ENCODE results near the gene ITGB3BP. TPM values are rescaled to one million over a fixed set of nuclear protein-coding genes. Genes with fewer than 3 reads are reported as not detected.

ITGB3BP gene
- total and polyA plus RNA-seq, 2 of the 4 experiments (the other 2 are of a cell fraction) = 8.1 to 11.9 TPM

GRCh38 chr1:63569640-63570316 is 46.8 kb upstream of the ITGB3BP start:
- no peak for DNase-seq
- Histone ChIP-seq H3K4me1 (ENCODE audit: control insufficient read depth, insufficient read depth, low read length) (no peaks in the 10 kb centered on the region), H3K56ac (ENCODE audit: extremely low read depth, insufficient read depth, low read length) (no peak overlapping the region), H3K27ac (ENCODE audit: insufficient read depth, low read length) (no peak overlapping the region), H4K5ac (ENCODE audit: low read depth, low read length) (no peak overlapping the region), H3K23ac (ENCODE audit: low read depth, low read length) (no peak overlapping the region), H3K18ac (ENCODE audit: low read depth, low read length) (no peak overlapping the region), H3K9me3 (ENCODE audit: control insufficient read depth, insufficient read depth, low read length) (no peaks in the 10 kb centered on the region), H2BK15ac (ENCODE audit: low read depth, low read length) (no peak overlapping the region), H2BK20ac (ENCODE audit: low read depth, low read length) (no peak overlapping the region), H3K4me3 (ENCODE audit: insufficient read depth, low read depth, low read length) (no peak overlapping the region), H3K9me1 (ENCODE audit: insufficient read depth, low read length) (no peaks in the 10 kb centered on the region), H2AK5ac (ENCODE audit: low read depth, low read length) (no peak overlapping the region), H3K4me2 (ENCODE audit: low read depth, low read length) (no peak overlapping the region), H2BK120ac (ENCODE audit: low read depth, low read length) (no peak overlapping the region), H4K91ac (ENCODE audit: insufficient read depth, low read depth, low read length) (no peak overlapping the region), H4K8ac (ENCODE audit: low read depth in 2 of 2, low read length in 2 of 2) (no peak overlapping the region), H2AK9ac (replicated peaks; ENCODE audit: low read depth, low read length, poor library complexity) (no peak overlapping the region), H3K4ac (ENCODE audit: low read depth, low read length) (no peak overlapping the region), H4K20me1 (ENCODE audit: insufficient read depth, low read length) (no peaks in the 10 kb centered on the region), H3K36me3 (ENCODE audit: control insufficient read depth, insufficient read depth, low read length) (no peaks in the 10 kb centered on the region), H3K14ac (replicated peaks; ENCODE audit: low read depth, low read length) (no peak overlapping the region), H3K27me3 (ENCODE audit: control insufficient read depth, insufficient read depth, low read length) (no peaks in the 10 kb centered on the region), H2AFZ (replicated peaks; ENCODE audit: low read length, poor library complexity) (no peak overlapping the region), H3K9ac (ENCODE audit: low read depth, low read length) (no peak overlapping the region), H2BK5ac (ENCODE audit: low read depth, low read length, poor library complexity, severe bottlenecking) (no peak overlapping the region), H3K79me1 (ENCODE audit: low read depth in 1 of 2, low read length in 2 of 2) (no peaks in the 10 kb centered on the region)
- intact Hi-C loops (cut with micrococcal nuclease) (no loop called here), in situ Hi-C loops (cut with MboI; ENCODE audit: low sequenced_read_pairs) (no loop called here), dilution Hi-C loops (cut with HindIII; ENCODE audit: low sequenced_read_pairs, unreplicated experiment) (no loop called here)
- no peak for TF ChIP-seq CEBPB (IDR thresholded peaks at IDR 0.05; ENCODE audit: low read depth, low read length)
- no peak for TF ChIP-seq NFE2L2 (IDR thresholded peaks at IDR 0.05; ENCODE audit: low read depth, low read length)
- TF ChIP-seq CHD1 (IDR thresholded peaks at IDR 0.05; ENCODE audit: low read depth, low read length) = no peak
- ChIA-PET CTCF (interaction anchor here (0.5 kb wide), 1 partner anchor 11 kb away, joined by 3 read pairs; no protein-coding TSS in a partner anchor), POLR2A (ENCODE audit: unreplicated experiment) (no interaction called here)
- WGBS, 2 experiments (ENCODE audit: extremely low coverage in 2 of 2, insufficient read length in 1 of 2) = no CpG with 5 or more reads among the region's 3 CpGs
- BruUV-seq (replicated peaks) = no TSS peak
- ATAC-seq (ENCODE audit: low read depth) = no peak
